Ishikawa (cell line): ENCODE results near the gene CDK6.

Experiments
- CEBPB ChIP-seq: IDR thresholded peaks from 2 replicates; pipeline ENCODE4 v1.6.1; 2012
- CREB1 ChIP-seq: IDR thresholded peaks from 2 replicates; pipeline ENCODE4 v1.6.1; 2012; ENCODE audit warnings: low read depth
- EGR1 ChIP-seq: IDR thresholded peaks from 2 replicates; pipeline ENCODE4 v1.6.1; 2012
- EP300 ChIP-seq: IDR thresholded peaks from 2 replicates; pipeline ENCODE4 v1.6.1; 2012; ENCODE audit warnings: borderline replicate concordance
- FOXM1 ChIP-seq: IDR thresholded peaks from 2 replicates; pipeline ENCODE4 v1.6.1; 2012; ENCODE audit warnings: low read depth, borderline replicate concordance
- NFIC ChIP-seq: IDR thresholded peaks from 2 replicates; pipeline ENCODE4 v1.6.1; 2012
- RAD21 ChIP-seq: IDR thresholded peaks from 2 replicates; pipeline ENCODE4 v1.6.1; 2012; ENCODE audit warnings: low read depth
- TAF1 ChIP-seq: IDR thresholded peaks from 2 replicates; pipeline ENCODE4 v1.6.1; 2012; ENCODE audit warnings: low read depth, mild to moderate bottlenecking
- TCF12 ChIP-seq: IDR thresholded peaks from 2 replicates; pipeline ENCODE4 v1.6.1; 2012; ENCODE audit warnings: low read depth
- TEAD4 ChIP-seq: IDR thresholded peaks from 2 replicates; pipeline ENCODE4 v1.6.1; 2012
- YY1 ChIP-seq: IDR thresholded peaks from 2 replicates; pipeline ENCODE4 v1.6.1; 2012; ENCODE audit warnings: low read depth
- ZBTB7A ChIP-seq: IDR thresholded peaks from 2 replicates; pipeline ENCODE4 v1.6.1; 2012; ENCODE audit warnings: low read depth
- TF ChIP-seq, protein P1 (sequence below): IDR thresholded peaks from 2 replicates; pipeline ENCODE4 v1.6.1; 2012
- TF ChIP-seq, protein P2 (sequence below): IDR thresholded peaks from 2 replicates; pipeline ENCODE4 v1.6.1; 2012; ENCODE audit warnings: low read depth, mild to moderate bottlenecking
- TF ChIP-seq, protein P3 (sequence below): IDR thresholded peaks from 2 replicates; pipeline ENCODE4 v1.6.1; 2012

Gene CDK6

DNA sequence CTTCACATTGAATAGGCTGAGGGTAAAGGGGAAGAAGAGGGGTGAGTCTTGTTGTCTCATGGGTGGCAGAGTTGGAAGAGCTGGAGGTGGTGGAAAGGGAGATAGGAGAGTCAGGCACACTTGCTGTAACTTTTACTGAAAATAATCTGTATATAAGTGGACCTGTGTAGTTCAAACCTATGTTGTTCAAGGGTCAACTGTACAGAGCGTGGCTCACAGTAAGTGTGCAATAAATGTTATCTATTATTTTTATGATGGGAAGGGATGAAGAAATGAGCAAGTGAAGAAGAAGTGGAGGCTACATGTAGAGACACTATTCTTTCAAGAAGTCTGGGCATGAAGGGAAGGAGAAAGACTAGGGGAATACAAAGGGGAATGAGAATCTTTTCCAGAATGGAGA lies 174.7 kb downstream of the CDK6 start:
- TF ChIP-seq, protein P1, sequence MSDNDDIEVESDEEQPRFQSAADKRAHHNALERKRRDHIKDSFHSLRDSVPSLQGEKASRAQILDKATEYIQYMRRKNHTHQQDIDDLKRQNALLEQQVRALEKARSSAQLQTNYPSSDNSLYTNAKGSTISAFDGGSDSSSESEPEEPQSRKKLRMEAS: no peak
- no peak for TF ChIP-seq CEBPB
- TF ChIP-seq, protein P2, sequence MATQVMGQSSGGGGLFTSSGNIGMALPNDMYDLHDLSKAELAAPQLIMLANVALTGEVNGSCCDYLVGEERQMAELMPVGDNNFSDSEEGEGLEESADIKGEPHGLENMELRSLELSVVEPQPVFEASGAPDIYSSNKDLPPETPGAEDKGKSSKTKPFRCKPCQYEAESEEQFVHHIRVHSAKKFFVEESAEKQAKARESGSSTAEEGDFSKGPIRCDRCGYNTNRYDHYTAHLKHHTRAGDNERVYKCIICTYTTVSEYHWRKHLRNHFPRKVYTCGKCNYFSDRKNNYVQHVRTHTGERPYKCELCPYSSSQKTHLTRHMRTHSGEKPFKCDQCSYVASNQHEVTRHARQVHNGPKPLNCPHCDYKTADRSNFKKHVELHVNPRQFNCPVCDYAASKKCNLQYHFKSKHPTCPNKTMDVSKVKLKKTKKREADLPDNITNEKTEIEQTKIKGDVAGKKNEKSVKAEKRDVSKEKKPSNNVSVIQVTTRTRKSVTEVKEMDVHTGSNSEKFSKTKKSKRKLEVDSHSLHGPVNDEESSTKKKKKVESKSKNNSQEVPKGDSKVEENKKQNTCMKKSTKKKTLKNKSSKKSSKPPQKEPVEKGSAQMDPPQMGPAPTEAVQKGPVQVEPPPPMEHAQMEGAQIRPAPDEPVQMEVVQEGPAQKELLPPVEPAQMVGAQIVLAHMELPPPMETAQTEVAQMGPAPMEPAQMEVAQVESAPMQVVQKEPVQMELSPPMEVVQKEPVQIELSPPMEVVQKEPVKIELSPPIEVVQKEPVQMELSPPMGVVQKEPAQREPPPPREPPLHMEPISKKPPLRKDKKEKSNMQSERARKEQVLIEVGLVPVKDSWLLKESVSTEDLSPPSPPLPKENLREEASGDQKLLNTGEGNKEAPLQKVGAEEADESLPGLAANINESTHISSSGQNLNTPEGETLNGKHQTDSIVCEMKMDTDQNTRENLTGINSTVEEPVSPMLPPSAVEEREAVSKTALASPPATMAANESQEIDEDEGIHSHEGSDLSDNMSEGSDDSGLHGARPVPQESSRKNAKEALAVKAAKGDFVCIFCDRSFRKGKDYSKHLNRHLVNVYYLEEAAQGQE: no peak
- no peak for TF ChIP-seq ZBTB7A
- no peak for TF ChIP-seq RAD21
- TF ChIP-seq TEAD4: no peak
- no peak for TF ChIP-seq TAF1
- TF ChIP-seq FOXM1: no peak
- no peak for TF ChIP-seq CREB1
- TF ChIP-seq, protein P3, sequence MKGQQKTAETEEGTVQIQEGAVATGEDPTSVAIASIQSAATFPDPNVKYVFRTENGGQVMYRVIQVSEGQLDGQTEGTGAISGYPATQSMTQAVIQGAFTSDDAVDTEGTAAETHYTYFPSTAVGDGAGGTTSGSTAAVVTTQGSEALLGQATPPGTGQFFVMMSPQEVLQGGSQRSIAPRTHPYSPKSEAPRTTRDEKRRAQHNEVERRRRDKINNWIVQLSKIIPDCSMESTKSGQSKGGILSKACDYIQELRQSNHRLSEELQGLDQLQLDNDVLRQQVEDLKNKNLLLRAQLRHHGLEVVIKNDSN: no peak
- no peak for TF ChIP-seq YY1
- no peak for TF ChIP-seq TCF12
- no peak for TF ChIP-seq EP300
- TF ChIP-seq EGR1: no peak

DNA sequence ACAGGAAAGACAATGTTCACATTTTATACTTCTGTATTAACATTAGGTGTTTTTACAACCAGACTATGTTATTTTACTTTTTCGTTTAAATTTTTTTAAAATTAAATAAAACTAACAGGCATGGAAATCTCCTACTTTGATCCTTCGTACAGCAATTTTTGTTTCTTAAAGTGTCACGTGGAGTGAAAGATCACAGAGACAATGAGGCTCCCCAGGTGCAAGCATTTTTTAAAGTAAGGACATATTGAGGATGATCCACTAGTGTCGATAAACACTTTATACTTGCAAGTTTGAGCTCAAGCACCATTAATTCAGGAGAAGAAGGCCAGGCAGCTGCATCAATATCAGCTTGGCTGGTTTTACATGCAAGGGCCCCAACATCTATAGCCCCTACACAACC lies 177.7 kb downstream of the CDK6 start:
- TF ChIP-seq NFIC (no peak), ZBTB7A (no peak), CREB1 (no peak), RAD21 (no peak), CEBPB (no peak), TAF1 (no peak), TEAD4 (no peak), YY1 (no peak)
- TF ChIP-seq, protein P3: no peak
- TF ChIP-seq, protein P1: no peak
- TF ChIP-seq, protein P2: no peak

DNA sequence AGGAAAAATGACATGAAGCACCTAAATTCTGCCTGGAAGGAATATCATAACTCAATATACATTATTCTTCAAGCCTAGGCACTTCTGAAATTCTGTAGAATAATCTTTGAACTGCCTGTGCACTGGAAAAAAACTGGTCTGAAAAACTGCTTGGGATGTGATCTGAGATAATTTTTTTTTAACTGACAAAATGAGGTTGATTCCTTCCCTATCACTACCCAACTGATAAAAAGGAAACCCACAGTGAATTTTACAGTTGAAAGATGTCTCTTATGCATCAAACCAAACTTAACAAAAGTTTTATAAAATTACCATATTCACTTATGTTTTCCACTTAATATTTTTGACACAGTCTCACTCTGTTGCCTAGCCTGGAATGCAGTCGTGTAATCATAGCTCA lies 179.0 kb downstream of the CDK6 start:
- TF ChIP-seq TEAD4: no peak
- no peak for TF ChIP-seq RAD21
- TF ChIP-seq NFIC: no peak
- TF ChIP-seq CREB1: no peak
- no peak for TF ChIP-seq TCF12
- no peak for TF ChIP-seq TAF1
- TF ChIP-seq, protein P1: no peak
- no peak for TF ChIP-seq FOXM1
- TF ChIP-seq ZBTB7A: no peak
- no peak for TF ChIP-seq YY1
- TF ChIP-seq EP300: no peak

DNA sequence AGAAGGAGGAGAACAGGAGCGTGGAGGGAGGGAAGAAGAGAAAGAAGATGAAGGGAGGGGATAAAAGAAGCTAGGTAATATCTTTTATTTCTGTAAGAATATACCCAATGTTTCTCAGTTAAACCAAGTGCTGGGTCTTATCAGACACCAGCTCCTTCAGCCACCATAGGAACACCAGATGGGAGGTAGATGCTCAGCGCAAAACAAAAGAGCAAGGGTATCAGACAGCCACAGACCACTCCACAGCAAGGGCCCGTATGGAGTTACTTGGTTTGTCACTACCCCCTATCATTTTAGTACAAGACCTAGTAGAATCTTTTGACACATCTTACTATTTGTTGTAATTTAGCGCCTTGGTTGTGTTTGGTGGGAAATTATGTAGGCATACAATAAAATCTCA lies 180.3 kb downstream of the CDK6 start:
- TF ChIP-seq, protein P3: no peak
- TF ChIP-seq TAF1 (no peak), RAD21 (no peak), NFIC (no peak), TCF12 (no peak), CREB1 (no peak), YY1 (no peak)
- TF ChIP-seq, protein P1: no peak

DNA sequence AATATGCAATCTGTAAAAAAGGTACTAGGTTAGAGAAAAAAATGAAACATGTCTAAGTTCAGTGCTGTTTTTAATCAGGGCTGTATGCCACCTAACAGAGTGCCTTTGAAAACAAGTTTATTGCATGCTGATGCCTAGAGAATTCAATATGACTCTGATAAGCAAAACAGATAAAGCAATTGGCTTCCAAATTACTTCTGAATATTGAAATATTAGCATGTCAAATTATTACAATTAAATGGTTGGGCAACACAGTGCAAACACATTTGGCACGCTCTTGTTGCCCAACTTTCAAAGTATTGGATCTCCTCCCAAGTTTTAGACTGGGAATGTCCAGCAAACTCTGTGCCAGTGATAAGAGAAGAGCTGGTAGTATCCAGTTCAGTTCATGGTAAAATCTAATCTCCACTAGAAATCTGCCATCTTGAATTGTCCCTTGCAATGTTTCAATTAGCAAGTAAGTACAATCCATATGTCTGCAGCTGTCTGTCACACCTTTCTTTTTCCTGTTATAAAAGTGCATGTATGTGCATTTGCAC lies 181.0 kb downstream of the CDK6 start:
- TF ChIP-seq YY1: no peak
- TF ChIP-seq TEAD4: no peak
- TF ChIP-seq NFIC: no peak
- TF ChIP-seq RAD21: no peak
- no peak for TF ChIP-seq CREB1

DNA sequence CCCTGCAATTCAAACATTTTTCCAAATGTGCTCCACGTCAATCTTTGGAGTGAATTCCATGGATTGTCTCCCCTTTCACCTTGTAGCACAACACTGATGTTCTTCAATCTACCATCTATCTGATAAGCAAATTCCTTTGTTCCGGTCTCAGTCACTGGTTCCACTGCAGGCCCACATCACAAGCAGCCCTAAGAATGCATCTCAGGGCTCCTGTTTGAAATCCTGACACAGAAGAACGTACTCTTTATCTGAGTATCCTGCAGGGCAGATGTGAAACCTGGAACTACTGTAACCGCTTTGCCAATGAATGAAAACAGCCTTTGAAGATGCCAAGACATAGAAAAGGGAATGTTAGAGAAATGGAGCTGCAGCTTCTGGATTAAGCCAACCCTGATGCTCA lies 183.2 kb downstream of the CDK6 start:
- TF ChIP-seq, protein P3: no peak
- TF ChIP-seq, protein P2: no peak
- no peak for TF ChIP-seq ZBTB7A
- TF ChIP-seq NFIC: no peak
- no peak for TF ChIP-seq TAF1
- TF ChIP-seq RAD21: no peak
- no peak for TF ChIP-seq EP300
- TF ChIP-seq FOXM1: no peak
